Measurements from ENCODE around the gene BCAS3. TPM values are rescaled to one million over a fixed set of nuclear protein-coding genes. Genes with fewer than 3 reads are reported as not detected.

The BCAS3 gene
- total RNA-seq, 1 donor from 2014 or later = 30.5 TPM

- H3K36me3 Mint-ChIP-seq (ENCODE audit: low read depth) = no peaks in the 10 kb centered on the region
- no peak for DNase-seq (ENCODE audit: low read depth, low spot score)
- H3K4me3 Mint-ChIP-seq = no peak overlapping the region
- H3K9me3 Mint-ChIP-seq = no peaks in the 10 kb centered on the region
- no peak for TF ChIP-seq CTCF (conservative IDR thresholded peaks at IDR 0.05)
- H3K27ac Mint-ChIP-seq (ENCODE audit: unreplicated experiment) = no peak overlapping the region
- peaks cover 24% of the 10 kb centered on the region for H3K4me1 Mint-ChIP-seq
- no peaks in the 10 kb centered on the region for H3K27me3 Mint-ChIP-seq (ENCODE audit: low read depth)
These were observed 379.6 kb downstream of the BCAS3 start for GRCh38 chr17:61057257-61057656.

- no peaks in the 10 kb centered on the region for H3K27me3 Mint-ChIP-seq (ENCODE audit: low read depth)
- no peak for TF ChIP-seq CTCF (conservative IDR thresholded peaks at IDR 0.05)
- no peak overlapping the region for H3K27ac Mint-ChIP-seq (ENCODE audit: unreplicated experiment)
- H3K9me3 Mint-ChIP-seq = no peaks in the 10 kb centered on the region
- DNase-seq (ENCODE audit: low read depth, low spot score) = no peak
- H3K4me3 Mint-ChIP-seq = no peak overlapping the region
- H3K4me1 Mint-ChIP-seq = peaks cover 24% of the 10 kb centered on the region
- no peaks in the 10 kb centered on the region for H3K36me3 Mint-ChIP-seq (ENCODE audit: low read depth)
These were observed 380.4 kb downstream of the BCAS3 start for GRCh38 chr17:61058066-61058465.

GRCh38 chr17:61063528-61063927 lies 385.9 kb downstream of the BCAS3 start:
- Mint-ChIP-seq H3K27ac (ENCODE audit: unreplicated experiment) (no peak overlapping the region), H3K9me3 (peaks cover 3% of the 10 kb centered on the region), H3K27me3 (ENCODE audit: low read depth) (no peaks in the 10 kb centered on the region), H3K36me3 (ENCODE audit: low read depth) (no peaks in the 10 kb centered on the region), H3K4me3 (no peak overlapping the region), H3K4me1 (peaks cover 17% of the 10 kb centered on the region)
- DNase-seq (ENCODE audit: low read depth, low spot score) = no peak
- no peak for TF ChIP-seq CTCF (conservative IDR thresholded peaks at IDR 0.05)

GRCh38 chr17:61064087-61064951 lies 386.7 kb downstream of the BCAS3 start:
- Mint-ChIP-seq H3K27me3 (ENCODE audit: low read depth) (no peaks in the 10 kb centered on the region), H3K4me3 (no peak overlapping the region)
- no peak for TF ChIP-seq CTCF (conservative IDR thresholded peaks at IDR 0.05)

GRCh38 chr17:61065263-61065773 lies 387.7 kb downstream of the BCAS3 start:
- H3K27ac Mint-ChIP-seq (ENCODE audit: unreplicated experiment) = no peak overlapping the region
- no peak for DNase-seq (ENCODE audit: low read depth, low spot score)
- no peak for TF ChIP-seq CTCF (conservative IDR thresholded peaks at IDR 0.05)
- H3K27me3 Mint-ChIP-seq (ENCODE audit: low read depth) = no peaks in the 10 kb centered on the region
- peaks cover 2% of the 10 kb centered on the region for H3K36me3 Mint-ChIP-seq (ENCODE audit: low read depth)
- peaks cover 3% of the 10 kb centered on the region for H3K9me3 Mint-ChIP-seq
- H3K4me3 Mint-ChIP-seq = no peak overlapping the region
- peaks cover 17% of the 10 kb centered on the region for H3K4me1 Mint-ChIP-seq

More at GRCh38 chr17:61064087-61064951, 386.7 kb downstream of the BCAS3 start:
- H3K9me3 Mint-ChIP-seq = peaks cover 3% of the 10 kb centered on the region
- peaks cover 17% of the 10 kb centered on the region for H3K4me1 Mint-ChIP-seq
- H3K36me3 Mint-ChIP-seq (ENCODE audit: low read depth) = peaks cover 2% of the 10 kb centered on the region
- no peak for DNase-seq (ENCODE audit: low read depth, low spot score)
- H3K27ac Mint-ChIP-seq (ENCODE audit: unreplicated experiment) = no peak overlapping the region
